ENCODE results near the gene PHYHIPL. TPM values are rescaled to one million over a fixed set of nuclear protein-coding genes. Genes with fewer than 3 reads are reported as not detected.

PHYHIPL gene
- total RNA-seq (2021; fragmentation: NEBNext Ultra II Directional; extraction: Animal tissue kit (Norgen Biotek cat#: 25700)): 0.33 and 0.48 TPM in 2 replicates
- polyA plus RNA-seq (2011; rRNA removed): 0.19 and 0.23 TPM in 2 replicates
- polyA plus RNA-seq (2011; cell fraction: cytosol; rRNA removed): 0.16 TPM
- polyA plus RNA-seq (2011; cell fraction: nucleus; rRNA removed): 0.04 TPM
- polyA plus RNA-seq (2012, experiment 1 of 2): 0.11 to 0.65 TPM (median 0.20 TPM) in 4 replicates
- 0.09 TPM for polyA plus RNA-seq (2012, experiment 2 of 2)
- 0.18 TPM for polyA plus RNA-seq (2013, experiment 1 of 2)
- polyA plus RNA-seq (2013, experiment 2 of 2): 0.24 TPM
- polyA minus RNA-seq (2011; rRNA and poly(A)+ RNA removed): 0.12 and 0.35 TPM in 2 replicates
- polyA minus RNA-seq (2011; cell fraction: cytosol; rRNA and poly(A)+ RNA removed): not detected
- polyA minus RNA-seq (2011; cell fraction: nucleus; rRNA and poly(A)+ RNA removed): 0.50 TPM
- long read RNA-seq, experiment 1, partial matches to known transcripts: 1 of 1 reads
- long read RNA-seq, experiment 1, other reads (novel, unspliced or antisense): 0 of 1 reads
- long read RNA-seq, experiment 2, partial matches to known transcripts: 0 of 1 reads
- long read RNA-seq, experiment 2, other reads (novel, unspliced or antisense): 0 of 1 reads

DNA sequence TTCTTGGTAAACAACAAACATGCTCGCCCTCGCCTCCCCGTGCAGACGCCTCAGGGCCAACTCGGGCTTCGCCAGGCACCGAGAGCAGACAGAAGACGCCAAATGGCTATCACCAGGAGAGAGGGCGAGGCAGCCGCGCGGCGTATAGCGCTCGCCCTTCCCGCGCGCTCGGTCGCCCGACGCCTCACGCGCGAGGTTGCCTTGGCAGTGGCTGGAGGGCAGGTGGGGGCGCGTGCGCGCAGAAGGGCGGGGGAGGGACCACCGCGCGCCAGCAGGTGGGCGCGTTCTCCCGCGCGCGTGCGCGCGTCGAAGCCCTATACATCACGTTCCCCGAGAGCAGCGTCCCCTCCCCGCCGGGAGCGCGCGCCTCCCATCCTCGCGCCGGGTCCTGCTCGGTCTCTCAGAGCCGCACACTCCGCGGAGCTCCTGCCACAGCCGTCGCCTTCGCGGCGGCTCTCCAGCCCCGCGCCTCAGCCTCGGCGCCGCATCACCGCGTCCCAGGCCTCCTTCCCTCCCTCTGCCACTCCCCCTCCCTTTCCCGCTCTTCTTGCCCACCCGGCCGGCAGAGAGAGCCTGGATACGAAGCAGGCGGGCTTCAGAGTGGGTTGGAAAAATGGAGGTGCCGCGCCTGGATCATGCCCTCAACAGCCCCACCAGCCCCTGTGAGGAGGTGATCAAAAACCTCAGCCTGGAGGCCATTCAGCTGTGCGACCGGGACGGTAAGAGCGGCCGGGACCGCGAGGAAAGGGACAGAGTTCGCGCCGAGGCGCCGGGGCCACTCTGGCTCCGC lies at the start of gene PHYHIPL:
PHYHIPL (plus strand) TSS at position 403 of the 790 bp plus-strand sequence; CDS start at position 614, 211 bp downstream.
- Histone ChIP-seq H4K5ac (ENCODE audit: insufficient read length, low read depth, low read length) (no peak within 1 kb of the TSS), H4K91ac (replicated peaks; ENCODE audit: insufficient read length, low read length) (no peak within 1 kb of the TSS), H2AFZ (ENCODE audit: low read length) (peak within 1 kb of the TSS; percentile 43), H3K27me3 (replicated peaks in 1 of 4; ENCODE audit: control insufficient read depth in 3 of 4, extremely low read depth in 1 of 4, insufficient read depth in 3 of 4, low read length in 3 of 4) (peaks cover 8 to 36% (median 25%) of the 10 kb centered on the region in 4 experiments), H3K27ac (ENCODE audit: low read depth, low read length) (no peak within 1 kb of the TSS), H3K9ac (replicated peaks in 1 of 4; ENCODE audit: extremely low read depth in 1 of 4, low read depth in 3 of 4, low read length in 3 of 4) (peak within 1 kb of the TSS in 2 of 4 experiments; percentile 51 to 60; a peak in 4 of 7 replicates), H2BK15ac (ENCODE audit: low read length) (peak within 1 kb of the TSS; percentile 85; the same call in 1 of the 2 replicates), H3K14ac (ENCODE audit: insufficient read length) (no peak within 1 kb of the TSS), H3K9me3 (ENCODE audit: insufficient read depth in 2 of 2, low read depth in 1 of 2, low read length in 1 of 2) (no peaks in the 10 kb centered on the region), H3K23ac (ENCODE audit: insufficient read length) (no peak within 1 kb of the TSS), H3K4ac (replicated peaks; ENCODE audit: insufficient read length, low read depth, low read length) (peak within 1 kb of the TSS; percentile 69), H3K79me1 (ENCODE audit: low read depth, low read length) (no peaks in the 10 kb centered on the region), H3K18ac (ENCODE audit: extremely low read depth, low read length) (no peak within 1 kb of the TSS), H4K8ac (ENCODE audit: extremely low read depth, insufficient read depth, low read length) (peak within 1 kb of the TSS; percentile 3; the same call in 1 of the 2 replicates), H2BK12ac (ENCODE audit: low read depth, low read length) (no peak within 1 kb of the TSS), H2BK120ac (replicated peaks; ENCODE audit: low read depth, low read length) (no peak within 1 kb of the TSS), H4K20me1 (replicated peaks in 1 of 2; ENCODE audit: control insufficient read depth in 1 of 2, insufficient read depth in 2 of 2, low read length in 2 of 2) (peaks cover 0 to 3% of the 10 kb centered on the region in 2 experiments), H2BK5ac (ENCODE audit: low read depth, low read length) (no peak within 1 kb of the TSS), H3K4me1 (replicated peaks in 1 of 4; ENCODE audit: control insufficient read depth in 3 of 4, insufficient read depth in 4 of 4, low read length in 3 of 4) (peaks cover 0 to 6% (median 4%) of the 10 kb centered on the region in 4 experiments; a peak in 5 of 7 replicates), H3K56ac (replicated peaks; ENCODE audit: insufficient read length, low read depth, low read length) (no peak within 1 kb of the TSS), H3K79me2 (ENCODE audit: control insufficient read depth in 1 of 2, insufficient read depth in 2 of 2, low read length in 2 of 2) (no peaks in the 10 kb centered on the region), H2BK20ac (ENCODE audit: low read length) (no peak within 1 kb of the TSS), H2AK5ac (ENCODE audit: low read depth, low read length) (no peak within 1 kb of the TSS), H3K36me3 (ENCODE audit: control insufficient read depth in 2 of 4, insufficient read depth in 4 of 4, low read length in 3 of 4) (no peaks in the 10 kb centered on the region), H3K4me2 (ENCODE audit: insufficient read depth in 1 of 2, low read depth in 2 of 2, low read length in 2 of 2) (peak within 1 kb of the TSS; percentile 71 to 83), H3K23me2 (ENCODE audit: low read depth, low read length) (peaks cover 3% of the 10 kb centered on the region; the same call in 1 of the 2 replicates), H3K4me3 (ENCODE audit: extremely low read depth in 1 of 4, insufficient read depth in 2 of 4, low read depth in 3 of 4, low read length in 4 of 4) (peak within 1 kb of the TSS; percentile 11 to 62 (median 39))
- 2% methylated on average over 51 of the region's 90 CpGs; no CpG with 5 or more reads in 1 of the 2 experiments for WGBS, 2 experiments (ENCODE audit: extremely low coverage in 1 of 2, insufficient coverage in 1 of 2, insufficient read length in 1 of 2, insufficient replicate concordance in 2 of 2, low coverage in 1 of 2, low lambda C conversion rate in 2 of 2, missing lambda C conversion rate in 1 of 2)
- POLR2A ChIA-PET (ENCODE audit: partially characterized antibody): interaction anchor here (1.3 kb wide), 1 partner anchor 208 kb away, joined by 3 read pairs; no protein-coding TSS in a partner anchor
- CTCF ChIA-PET (ENCODE audit: partially characterized antibody): interaction anchor here (1.1 kb wide), 1 partner anchor 222 kb away, joined by 4 read pairs; no protein-coding TSS in a partner anchor
- FAIRE-seq (no peak), DNase-seq (ENCODE audit: low read depth in 1 of 2, low spot score in 2 of 2) (peak in 1 of 2 experiments; percentile 79)
- TF ChIP-seq KDM4A (IDR thresholded peaks at IDR 0.05; ENCODE audit: low read depth, low read length, severe bottlenecking): peak; percentile 89
- TF ChIP-seq NRF1 (IDR thresholded peaks at IDR 0.05; ENCODE audit: low read depth, low read length): 0 out of 2 replicates have a peak, but pooled peaks have one; percentile 16
- TF ChIP-seq, protein P1, sequence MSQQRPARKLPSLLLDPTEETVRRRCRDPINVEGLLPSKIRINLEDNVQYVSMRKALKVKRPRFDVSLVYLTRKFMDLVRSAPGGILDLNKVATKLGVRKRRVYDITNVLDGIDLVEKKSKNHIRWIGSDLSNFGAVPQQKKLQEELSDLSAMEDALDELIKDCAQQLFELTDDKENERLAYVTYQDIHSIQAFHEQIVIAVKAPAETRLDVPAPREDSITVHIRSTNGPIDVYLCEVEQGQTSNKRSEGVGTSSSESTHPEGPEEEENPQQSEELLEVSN (IDR thresholded peaks at IDR 0.05): peak; percentile 89
- TF ChIP-seq HDAC6 (IDR thresholded peaks at IDR 0.05; ENCODE audit: low read depth, low read length): no peak
- TF ChIP-seq BACH1 (IDR thresholded peaks at IDR 0.05; ENCODE audit: low read length): 0 out of 2 replicates have a peak, but pooled peaks have one; percentile 1
- peak; percentile 58 for TF ChIP-seq EZH2 (IDR thresholded peaks at IDR 0.05; ENCODE audit: low read depth, low read length, severe bottlenecking)
- TF ChIP-seq GABPA (IDR thresholded peaks at IDR 0.05; ENCODE audit: borderline replicate concordance, insufficient read depth, low read length): no peak
